HepG2 (cell line): ENCODE measurements around the gene KRTAP5-9. TPM values are rescaled to one million over a fixed set of nuclear protein-coding genes. Genes with fewer than 3 reads are reported as not detected.
A peak's percentile ranks its signal among the peaks of the same experiment; 100 is the strongest.

Experiments used
- JUN ChIP-seq: sonication (generic); formaldehyde crosslinking; IDR thresholded peaks from 2 replicates; pipeline ENCODE4 v1.4.0; 2020; ENCODE audit warnings: mild to moderate bottlenecking, missing genetic modification reagents
- NR2F2 ChIP-seq: IDR thresholded peaks from 2 replicates; pipeline ENCODE4 v1.6.1; 2012; ENCODE audit warnings: low read depth, inconsistent platforms, borderline replicate concordance
- TAF15 ChIP-seq: fragments of 200-400 bp; formaldehyde crosslinking; IDR thresholded peaks from one replicate; pipeline ENCODE4 v1.6.1; 2018; ENCODE audit warnings: mild to moderate bottlenecking, low read depth, low read length; ENCODE audit not compliant: poor library complexity, severe bottlenecking
- ZBTB7A ChIP-seq: sonication (generic); formaldehyde crosslinking; IDR thresholded peaks from 2 replicates; pipeline ENCODE4 v1.8.0; 2022; ENCODE audit warnings: mild to moderate bottlenecking, missing genetic modification reagents
- ZMYM2 ChIP-seq: sonication (generic); formaldehyde crosslinking; IDR thresholded peaks from 2 replicates; pipeline ENCODE4 v1.8.0; 2022; ENCODE audit warnings: mild to moderate bottlenecking, missing genetic modification reagents
- ZNF549 ChIP-seq: sonication (generic); formaldehyde crosslinking; IDR thresholded peaks from 2 replicates; pipeline ENCODE4 v1.5.0; 2020; ENCODE audit warnings: missing genetic modification reagents
- ZNF605 ChIP-seq: sonication (generic); formaldehyde crosslinking; IDR thresholded peaks from 2 replicates; pipeline ENCODE4 v1.8.0; 2022; ENCODE audit warnings: mild to moderate bottlenecking, missing genetic modification reagents
- ZNF83 ChIP-seq: sonication (generic); formaldehyde crosslinking; IDR thresholded peaks from 2 replicates; pipeline ENCODE4 v1.4.0; 2020; ENCODE audit warnings: missing genetic modification reagents, mild to moderate bottlenecking, borderline replicate concordance
- polyA plus RNA-seq, 8 experiments: library from polyadenylated mRNA; depleted of rRNA in 3 of 8; stranded (reverse) in 7 of 8; unstranded in 1 of 8; fragments of >200 nt; fragmentation: Illumina TruSeq in 4 of 8; extraction: Trizol in 4 of 8; gene quantifications; 2 replicates each; pipeline versions ENCODE4 v1.2.1 to v1.2.3, GENCODE V29; 2011 to 2016; ENCODE audit warnings: low read depth in 4 of 8, missing spikeins in 1 of 8, mixed read lengths in 1 of 8; ENCODE audit not compliant: insufficient read depth in 1 of 8
- total RNA-seq, 5 experiments: library from RNA; depleted of rRNA; stranded (reverse); fragments of >200 nt; fragmentation: Illumina TruSeq; extraction: Trizol; gene quantifications; 2 replicates each; pipeline ENCODE4 v1.2.3, GENCODE V29; 2016; ENCODE audit warnings: low read depth in 1 of 5
- TF ChIP-seq, protein P1 (sequence below): sonication (generic); formaldehyde crosslinking; IDR thresholded peaks from 2 replicates; pipeline ENCODE4 v1.4.0; 2020; ENCODE audit warnings: missing genetic modification reagents; ENCODE audit errors: not compliant biosample characterization
- TF ChIP-seq, protein P2 (sequence below): sonication (generic); formaldehyde crosslinking; IDR thresholded peaks from 2 replicates; pipeline ENCODE4 v1.9.0; 2021; ENCODE audit warnings: missing genetic modification reagents, mild to moderate bottlenecking, borderline replicate concordance
- TF ChIP-seq, protein P3 (sequence below), 2 experiments: sonication (generic) in 1 of 2; formaldehyde crosslinking in 1 of 2; IDR thresholded peaks; 2 replicates each; pipeline versions ENCODE4 v1.6.1 to v1.9.0; 2014 to 2022; ENCODE audit warnings: antibody characterized with exemption in 1 of 2, borderline replicate concordance in 1 of 2, inconsistent platforms in 1 of 2, low read depth in 1 of 2, missing genetic modification reagents in 1 of 2
- TF ChIP-seq, protein P4 (sequence below): sonication (generic); formaldehyde crosslinking; IDR thresholded peaks from 2 replicates; pipeline ENCODE4 v1.4.0; 2020; ENCODE audit warnings: missing genetic modification reagents, borderline replicate concordance

KRTAP5-9 gene
- total and polyA plus RNA-seq, 2 of the 13 experiments (the other 11 are each of a cell fraction or from before 2014, with no cell fraction given), result 0.09 TPM; not detected in 1

DNA sequence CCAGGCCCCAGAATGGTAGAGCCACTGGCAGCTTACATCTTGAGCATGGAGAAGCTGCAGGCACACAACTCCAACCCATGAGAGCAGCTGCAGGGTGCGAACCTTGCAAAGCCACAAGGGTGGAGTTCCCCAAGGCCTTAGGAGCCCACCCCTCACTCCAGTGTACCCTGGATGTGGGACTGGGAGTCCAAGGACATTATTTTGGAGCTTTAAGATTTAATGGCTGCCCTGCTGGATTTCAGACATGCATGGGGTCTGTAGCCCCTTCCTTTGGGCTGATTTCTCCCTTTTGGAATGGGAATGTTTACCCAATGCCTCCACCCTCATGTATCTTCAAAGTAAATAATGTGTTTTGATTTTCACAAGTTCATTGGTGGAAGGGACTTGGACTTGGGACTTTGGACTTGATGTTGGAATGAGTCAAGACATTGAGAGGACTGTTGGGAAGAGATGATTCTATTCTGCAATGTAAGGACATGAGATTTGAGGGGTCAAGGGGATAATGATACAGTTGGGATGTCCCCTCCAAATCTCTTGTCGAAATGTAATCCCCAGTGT lies 22.2 kb upstream of the KRTAP5-9 start (continued):
- TF ChIP-seq, protein P1, sequence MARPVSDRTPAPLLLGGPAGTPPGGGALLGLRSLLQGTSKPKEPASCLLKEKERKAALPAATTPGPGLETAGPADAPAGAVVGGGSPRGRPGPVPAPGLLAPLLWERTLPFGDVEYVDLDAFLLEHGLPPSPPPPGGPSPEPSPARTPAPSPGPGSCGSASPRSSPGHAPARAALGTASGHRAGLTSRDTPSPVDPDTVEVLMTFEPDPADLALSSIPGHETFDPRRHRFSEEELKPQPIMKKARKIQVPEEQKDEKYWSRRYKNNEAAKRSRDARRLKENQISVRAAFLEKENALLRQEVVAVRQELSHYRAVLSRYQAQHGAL (CRISPR knock-in tag), result no peak
- TF ChIP-seq ZNF83 (CRISPR knock-in tag) (no peak), JUN (0 out of 2 replicates have a peak, but pooled peaks have one; percentile 43), ZMYM2 (0 out of 2 replicates have a peak, but pooled peaks have one; percentile 26), ZNF605 (no peak), NR2F2 (no peak), ZNF549 (CRISPR knock-in tag) (no peak), TAF15 (no peak), ZBTB7A (CRISPR knock-in tag) (peak; percentile 68)
- TF ChIP-seq, protein P2, sequence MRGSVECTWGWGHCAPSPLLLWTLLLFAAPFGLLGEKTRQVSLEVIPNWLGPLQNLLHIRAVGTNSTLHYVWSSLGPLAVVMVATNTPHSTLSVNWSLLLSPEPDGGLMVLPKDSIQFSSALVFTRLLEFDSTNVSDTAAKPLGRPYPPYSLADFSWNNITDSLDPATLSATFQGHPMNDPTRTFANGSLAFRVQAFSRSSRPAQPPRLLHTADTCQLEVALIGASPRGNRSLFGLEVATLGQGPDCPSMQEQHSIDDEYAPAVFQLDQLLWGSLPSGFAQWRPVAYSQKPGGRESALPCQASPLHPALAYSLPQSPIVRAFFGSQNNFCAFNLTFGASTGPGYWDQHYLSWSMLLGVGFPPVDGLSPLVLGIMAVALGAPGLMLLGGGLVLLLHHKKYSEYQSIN, result no peak
- TF ChIP-seq, protein P3, sequence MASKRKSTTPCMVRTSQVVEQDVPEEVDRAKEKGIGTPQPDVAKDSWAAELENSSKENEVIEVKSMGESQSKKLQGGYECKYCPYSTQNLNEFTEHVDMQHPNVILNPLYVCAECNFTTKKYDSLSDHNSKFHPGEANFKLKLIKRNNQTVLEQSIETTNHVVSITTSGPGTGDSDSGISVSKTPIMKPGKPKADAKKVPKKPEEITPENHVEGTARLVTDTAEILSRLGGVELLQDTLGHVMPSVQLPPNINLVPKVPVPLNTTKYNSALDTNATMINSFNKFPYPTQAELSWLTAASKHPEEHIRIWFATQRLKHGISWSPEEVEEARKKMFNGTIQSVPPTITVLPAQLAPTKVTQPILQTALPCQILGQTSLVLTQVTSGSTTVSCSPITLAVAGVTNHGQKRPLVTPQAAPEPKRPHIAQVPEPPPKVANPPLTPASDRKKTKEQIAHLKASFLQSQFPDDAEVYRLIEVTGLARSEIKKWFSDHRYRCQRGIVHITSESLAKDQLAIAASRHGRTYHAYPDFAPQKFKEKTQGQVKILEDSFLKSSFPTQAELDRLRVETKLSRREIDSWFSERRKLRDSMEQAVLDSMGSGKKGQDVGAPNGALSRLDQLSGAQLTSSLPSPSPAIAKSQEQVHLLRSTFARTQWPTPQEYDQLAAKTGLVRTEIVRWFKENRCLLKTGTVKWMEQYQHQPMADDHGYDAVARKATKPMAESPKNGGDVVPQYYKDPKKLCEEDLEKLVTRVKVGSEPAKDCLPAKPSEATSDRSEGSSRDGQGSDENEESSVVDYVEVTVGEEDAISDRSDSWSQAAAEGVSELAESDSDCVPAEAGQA (IDR thresholded peaks at IDR 0.05; ENCODE audit: low read depth), result no peak
- TF ChIP-seq, protein P3 (CRISPR knock-in tag; IDR thresholded peaks at IDR 0.05; ENCODE audit: borderline replicate concordance), result no peak
- TF ChIP-seq, protein P4, sequence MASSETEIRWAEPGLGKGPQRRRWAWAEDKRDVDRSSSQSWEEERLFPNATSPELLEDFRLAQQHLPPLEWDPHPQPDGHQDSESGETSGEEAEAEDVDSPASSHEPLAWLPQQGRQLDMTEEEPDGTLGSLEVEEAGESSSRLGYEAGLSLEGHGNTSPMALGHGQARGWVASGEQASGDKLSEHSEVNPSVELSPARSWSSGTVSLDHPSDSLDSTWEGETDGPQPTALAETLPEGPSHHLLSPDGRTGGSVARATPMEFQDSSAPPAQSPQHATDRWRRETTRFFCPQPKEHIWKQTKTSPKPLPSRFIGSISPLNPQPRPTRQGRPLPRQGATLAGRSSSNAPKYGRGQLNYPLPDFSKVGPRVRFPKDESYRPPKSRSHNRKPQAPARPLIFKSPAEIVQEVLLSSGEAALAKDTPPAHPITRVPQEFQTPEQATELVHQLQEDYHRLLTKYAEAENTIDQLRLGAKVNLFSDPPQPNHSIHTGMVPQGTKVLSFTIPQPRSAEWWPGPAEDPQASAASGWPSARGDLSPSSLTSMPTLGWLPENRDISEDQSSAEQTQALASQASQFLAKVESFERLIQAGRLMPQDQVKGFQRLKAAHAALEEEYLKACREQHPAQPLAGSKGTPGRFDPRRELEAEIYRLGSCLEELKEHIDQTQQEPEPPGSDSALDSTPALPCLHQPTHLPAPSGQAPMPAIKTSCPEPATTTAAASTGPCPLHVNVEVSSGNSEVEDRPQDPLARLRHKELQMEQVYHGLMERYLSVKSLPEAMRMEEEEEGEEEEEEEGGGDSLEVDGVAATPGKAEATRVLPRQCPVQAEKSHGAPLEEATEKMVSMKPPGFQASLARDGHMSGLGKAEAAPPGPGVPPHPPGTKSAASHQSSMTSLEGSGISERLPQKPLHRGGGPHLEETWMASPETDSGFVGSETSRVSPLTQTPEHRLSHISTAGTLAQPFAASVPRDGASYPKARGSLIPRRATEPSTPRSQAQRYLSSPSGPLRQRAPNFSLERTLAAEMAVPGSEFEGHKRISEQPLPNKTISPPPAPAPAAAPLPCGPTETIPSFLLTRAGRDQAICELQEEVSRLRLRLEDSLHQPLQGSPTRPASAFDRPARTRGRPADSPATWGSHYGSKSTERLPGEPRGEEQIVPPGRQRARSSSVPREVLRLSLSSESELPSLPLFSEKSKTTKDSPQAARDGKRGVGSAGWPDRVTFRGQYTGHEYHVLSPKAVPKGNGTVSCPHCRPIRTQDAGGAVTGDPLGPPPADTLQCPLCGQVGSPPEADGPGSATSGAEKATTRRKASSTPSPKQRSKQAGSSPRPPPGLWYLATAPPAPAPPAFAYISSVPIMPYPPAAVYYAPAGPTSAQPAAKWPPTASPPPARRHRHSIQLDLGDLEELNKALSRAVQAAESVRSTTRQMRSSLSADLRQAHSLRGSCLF, result no peak
